ENCODE results near the gene CRIM1.

The CRIM1 gene

DNA sequence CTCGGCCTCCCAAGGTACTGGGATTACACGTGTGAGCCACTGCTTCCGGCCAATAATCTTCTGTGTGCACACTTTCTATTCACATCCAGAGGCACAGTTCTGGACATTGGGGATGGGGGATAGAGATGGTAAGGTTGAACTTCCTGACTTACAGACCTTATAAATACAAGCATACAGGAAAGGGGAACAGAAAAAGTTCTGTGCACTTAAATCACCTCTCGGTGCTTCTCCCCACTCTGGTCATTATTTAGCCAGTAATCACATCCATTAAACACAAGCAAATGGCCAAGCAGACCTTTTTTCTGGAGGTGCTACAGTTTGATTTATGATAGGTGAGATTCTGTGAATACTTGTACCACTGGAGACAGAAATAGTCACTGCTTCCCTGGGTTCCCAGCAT, 110.6 kb downstream of the CRIM1 start:
- H2BK12ac ChIP-seq (ENCODE audit: low read length in 2 of 2) = no peak overlapping the region
- no peak overlapping the region for H3K9ac ChIP-seq (ENCODE audit: low read length)

DNA sequence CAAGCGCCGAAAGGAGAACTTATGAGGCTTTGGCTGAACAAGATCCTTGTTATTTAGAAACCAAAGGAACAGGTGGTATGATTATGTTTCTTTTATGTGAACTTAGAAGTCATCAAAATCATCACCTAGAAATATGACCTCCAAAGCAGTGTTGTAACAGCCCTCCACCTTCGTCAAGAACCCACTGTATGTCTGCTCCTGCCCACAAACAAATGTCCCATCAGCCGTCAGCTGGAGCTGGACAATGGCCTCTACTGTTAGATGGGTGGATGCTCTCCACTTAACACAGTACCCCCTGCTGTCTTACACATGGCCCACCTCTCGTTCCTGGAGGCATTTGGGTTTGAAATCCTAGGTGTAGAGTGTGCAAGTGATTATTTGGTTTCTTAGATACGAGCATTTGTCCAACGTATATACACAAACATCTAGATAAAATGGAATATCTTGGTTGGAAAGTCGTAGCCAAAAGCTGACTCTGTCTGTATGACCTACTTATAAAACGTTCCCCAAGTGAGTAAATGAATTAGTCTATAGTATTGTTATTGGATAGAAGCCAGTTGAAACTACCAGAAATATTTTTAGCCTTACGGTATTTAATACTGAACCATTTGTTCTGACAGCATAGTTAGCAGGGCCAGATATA, 113.0 kb downstream of the CRIM1 start:
- Histone ChIP-seq H3K9me3 (ENCODE audit: control insufficient read depth, low read length) (peaks cover 33% of the 10 kb centered on the region), H3K36me3 (ENCODE audit: control insufficient read depth in 1 of 2, insufficient read depth in 2 of 2, low read depth in 1 of 2, low read length in 2 of 2) (peaks cover 11 to 84% of the 10 kb centered on the region in 2 experiments), H3K23ac (ENCODE audit: low read length in 2 of 2) (no peak overlapping the region), H2BK15ac (ENCODE audit: low read depth, poor library complexity, severe bottlenecking) (no peak overlapping the region), H3K4me3 (ENCODE audit: insufficient read depth in 1 of 2, low read depth in 1 of 2, low read length in 2 of 2) (no peak overlapping the region), H3K4ac (ENCODE audit: low read depth in 1 of 2, low read length in 2 of 2) (no peak overlapping the region), H3K27ac (ENCODE audit: low read length, poor library complexity, severe bottlenecking) (peak overlapping the region; percentile 60), H2BK12ac (ENCODE audit: low read length in 2 of 2) (no peak overlapping the region), H2AK5ac (ENCODE audit: low read length, severe bottlenecking) (peak overlapping the region; percentile 97), H3K18ac (ENCODE audit: low read depth in 1 of 2, low read length in 2 of 2) (no peak overlapping the region), H2AFZ (ENCODE audit: low read depth, low read length) (no peak overlapping the region), H4K8ac (ENCODE audit: low read length) (no peak overlapping the region), H3K14ac (ENCODE audit: low read length in 2 of 2) (no peak overlapping the region), H3K4me2 (ENCODE audit: low read length, poor library complexity, severe bottlenecking) (no peak overlapping the region), H3K27me3 (ENCODE audit: control insufficient read depth in 1 of 2, insufficient read depth in 1 of 2, low read length in 2 of 2) (no peaks in the 10 kb centered on the region), H2BK120ac (ENCODE audit: low read depth, low read length) (no peak overlapping the region), H3K4me1 (ENCODE audit: control insufficient read depth, insufficient read depth, low read depth, low read length) (peaks cover 9% of the 10 kb centered on the region), H2BK5ac (ENCODE audit: low read depth, low read length, poor library complexity, severe bottlenecking) (peak overlapping the region; percentile 87), H3K9ac (ENCODE audit: low read length) (no peak overlapping the region), H4K91ac (ENCODE audit: low read length) (no peak overlapping the region), H3K79me1 (replicated peaks; ENCODE audit: low read length, poor library complexity, severe bottlenecking) (peaks cover 20% of the 10 kb centered on the region)
- no peak for DNase-seq
- 95% methylated on average over 5 of the region's 10 CpGs for WGBS

More for the DNA sequence above, 110.6 kb downstream of the CRIM1 start:
- Histone ChIP-seq H3K79me1 (replicated peaks; ENCODE audit: low read length, poor library complexity, severe bottlenecking) (peaks cover 18% of the 10 kb centered on the region), H3K9me3 (ENCODE audit: control insufficient read depth, low read length) (peaks cover 9% of the 10 kb centered on the region), H2BK5ac (ENCODE audit: low read depth, low read length, poor library complexity, severe bottlenecking) (no peak overlapping the region), H4K91ac (ENCODE audit: low read length) (no peak overlapping the region), H3K4me3 (ENCODE audit: insufficient read depth in 1 of 2, low read depth in 1 of 2, low read length in 2 of 2) (no peak overlapping the region), H3K14ac (ENCODE audit: low read length in 2 of 2) (no peak overlapping the region), H3K23ac (ENCODE audit: low read length in 2 of 2) (no peak overlapping the region), H2AK5ac (ENCODE audit: low read length, severe bottlenecking) (no peak overlapping the region), H3K36me3 (ENCODE audit: control insufficient read depth in 1 of 2, insufficient read depth in 2 of 2, low read depth in 1 of 2, low read length in 2 of 2) (peaks cover 10 to 67% of the 10 kb centered on the region in 2 experiments), H2BK120ac (ENCODE audit: low read depth, low read length) (no peak overlapping the region), H3K4me2 (ENCODE audit: low read length, poor library complexity, severe bottlenecking) (no peak overlapping the region), H2AFZ (ENCODE audit: low read depth, low read length) (no peak overlapping the region), H4K8ac (ENCODE audit: low read length) (no peak overlapping the region), H3K27ac (ENCODE audit: low read length, poor library complexity, severe bottlenecking) (no peak overlapping the region), H3K4ac (ENCODE audit: low read depth in 1 of 2, low read length in 2 of 2) (peak overlapping the region in 1 of 2 experiments; percentile 46), H3K18ac (ENCODE audit: low read depth in 1 of 2, low read length in 2 of 2) (peak overlapping the region in 1 of 2 experiments; percentile 6), H3K4me1 (ENCODE audit: control insufficient read depth, insufficient read depth, low read depth, low read length) (peaks cover 14% of the 10 kb centered on the region), H2BK15ac (ENCODE audit: low read depth, poor library complexity, severe bottlenecking) (no peak overlapping the region), H3K27me3 (ENCODE audit: control insufficient read depth in 1 of 2, insufficient read depth in 1 of 2, low read length in 2 of 2) (no peaks in the 10 kb centered on the region)
- 97% methylated on average over 3 of the region's 4 CpGs for WGBS
- no peak for DNase-seq

DNA sequence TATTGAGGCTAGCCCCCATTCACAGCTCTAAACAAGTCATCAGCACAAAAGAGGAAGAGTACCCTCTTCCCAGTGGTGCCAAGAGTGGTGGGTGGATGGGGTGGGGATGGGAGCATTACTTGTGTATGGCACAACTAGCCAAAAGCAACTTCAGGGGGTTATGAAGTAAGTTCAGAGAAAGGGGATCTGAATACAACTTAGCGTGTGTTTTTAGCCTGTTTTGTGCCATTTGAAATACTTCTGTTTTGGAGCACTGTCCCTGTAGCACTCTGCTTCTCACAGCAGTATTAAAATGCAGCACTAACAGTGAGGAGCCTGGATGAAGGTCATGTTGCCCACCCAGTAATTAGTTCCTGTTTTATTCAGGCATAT, 113.5 kb downstream of the CRIM1 start:
- peak overlapping the region; percentile 77 for H3K27ac ChIP-seq (ENCODE audit: low read length, poor library complexity, severe bottlenecking)
- no peak overlapping the region for H4K8ac ChIP-seq (ENCODE audit: low read length)
- peaks cover 38% of the 10 kb centered on the region for H3K9me3 ChIP-seq (ENCODE audit: control insufficient read depth, low read length)
- no peak overlapping the region for H3K9ac ChIP-seq (ENCODE audit: low read length)
- H3K4me2 ChIP-seq (ENCODE audit: low read length, poor library complexity, severe bottlenecking) = no peak overlapping the region
- no peak overlapping the region for H3K14ac ChIP-seq (ENCODE audit: low read length in 2 of 2)
- H2AFZ ChIP-seq (ENCODE audit: low read depth, low read length) = no peak overlapping the region
- no peak overlapping the region for H4K91ac ChIP-seq (ENCODE audit: low read length)
- 89% methylated on average over 1 of the region's 1 CpG for WGBS
- H2BK12ac ChIP-seq (ENCODE audit: low read length in 2 of 2) = no peak overlapping the region
- no peak overlapping the region for H3K4me3 ChIP-seq (ENCODE audit: insufficient read depth in 1 of 2, low read depth in 1 of 2, low read length in 2 of 2)
- H3K4ac ChIP-seq (ENCODE audit: low read depth in 1 of 2, low read length in 2 of 2) = no peak overlapping the region
- H3K36me3 ChIP-seq (ENCODE audit: control insufficient read depth in 1 of 2, insufficient read depth in 2 of 2, low read depth in 1 of 2, low read length in 2 of 2) = peaks cover 10 to 80% of the 10 kb centered on the region in 2 experiments
- no peak overlapping the region for H2BK15ac ChIP-seq (ENCODE audit: low read depth, poor library complexity, severe bottlenecking)
- H2BK120ac ChIP-seq (ENCODE audit: low read depth, low read length) = no peak overlapping the region
- H3K18ac ChIP-seq (ENCODE audit: low read depth in 1 of 2, low read length in 2 of 2) = no peak overlapping the region
- peaks cover 8% of the 10 kb centered on the region for H3K4me1 ChIP-seq (ENCODE audit: control insufficient read depth, insufficient read depth, low read depth, low read length)
- no peak overlapping the region for H3K23ac ChIP-seq (ENCODE audit: low read length in 2 of 2)
- H3K27me3 ChIP-seq (ENCODE audit: control insufficient read depth in 1 of 2, insufficient read depth in 1 of 2, low read length in 2 of 2) = no peaks in the 10 kb centered on the region
- DNase-seq = no peak
- peaks cover 19% of the 10 kb centered on the region for H3K79me1 ChIP-seq (replicated peaks; ENCODE audit: low read length, poor library complexity, severe bottlenecking)
- H2AK5ac ChIP-seq (ENCODE audit: low read length, severe bottlenecking) = peak overlapping the region; percentile 85
- no peak overlapping the region for H2BK5ac ChIP-seq (ENCODE audit: low read depth, low read length, poor library complexity, severe bottlenecking)

DNA sequence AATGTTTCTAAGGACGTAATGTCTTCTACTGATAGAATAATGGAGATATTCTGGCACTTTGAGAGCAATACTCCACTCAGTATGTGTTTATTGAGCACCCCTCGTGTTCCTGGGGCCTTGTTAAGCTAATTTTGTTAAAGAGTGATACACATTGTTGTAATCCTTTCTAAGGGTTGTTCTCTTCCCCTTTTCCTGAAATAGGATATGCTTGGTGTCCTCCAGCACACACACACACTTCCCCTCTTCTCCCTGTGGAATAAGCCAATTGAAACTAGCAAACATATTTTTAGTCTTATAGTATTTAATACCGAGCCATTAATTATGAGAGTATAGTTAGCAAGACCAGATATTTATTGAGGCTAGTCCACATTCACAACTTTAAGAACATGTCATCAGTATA, 114.1 kb downstream of the CRIM1 start:
- no peak overlapping the region for H3K4ac ChIP-seq (ENCODE audit: low read depth in 1 of 2, low read length in 2 of 2)
- H3K9me3 ChIP-seq (ENCODE audit: control insufficient read depth, low read length) = peaks cover 44% of the 10 kb centered on the region
- H3K27me3 ChIP-seq (ENCODE audit: control insufficient read depth in 1 of 2, insufficient read depth in 1 of 2, low read length in 2 of 2) = no peaks in the 10 kb centered on the region
- no peak overlapping the region for H2BK15ac ChIP-seq (ENCODE audit: low read depth, poor library complexity, severe bottlenecking)
- H3K4me3 ChIP-seq (ENCODE audit: insufficient read depth in 1 of 2, low read depth in 1 of 2, low read length in 2 of 2) = no peak overlapping the region
- H2BK120ac ChIP-seq (ENCODE audit: low read depth, low read length) = no peak overlapping the region
- peak overlapping the region; percentile 2 for H3K27ac ChIP-seq (ENCODE audit: low read length, poor library complexity, severe bottlenecking)
- H2BK12ac ChIP-seq (ENCODE audit: low read length in 2 of 2) = no peak overlapping the region
- no peak overlapping the region for H3K4me2 ChIP-seq (ENCODE audit: low read length, poor library complexity, severe bottlenecking)
- no peak overlapping the region for H3K14ac ChIP-seq (ENCODE audit: low read length in 2 of 2)
- no peak overlapping the region for H4K91ac ChIP-seq (ENCODE audit: low read length)
- DNase-seq = no peak
- H2AK5ac ChIP-seq (ENCODE audit: low read length, severe bottlenecking) = no peak overlapping the region
- peaks cover 16% of the 10 kb centered on the region for H3K79me1 ChIP-seq (replicated peaks; ENCODE audit: low read length, poor library complexity, severe bottlenecking)
- H3K36me3 ChIP-seq (ENCODE audit: control insufficient read depth in 1 of 2, insufficient read depth in 2 of 2, low read depth in 1 of 2, low read length in 2 of 2) = peaks cover 13 to 78% of the 10 kb centered on the region in 2 experiments
- 88% methylated on average over 1 of the region's 3 CpGs for WGBS
- H2BK5ac ChIP-seq (ENCODE audit: low read depth, low read length, poor library complexity, severe bottlenecking) = no peak overlapping the region
- H4K8ac ChIP-seq (ENCODE audit: low read length) = no peak overlapping the region
- no peak overlapping the region for H3K23ac ChIP-seq (ENCODE audit: low read length in 2 of 2)
- no peak overlapping the region for H2AFZ ChIP-seq (ENCODE audit: low read depth, low read length)
- no peak overlapping the region for H3K18ac ChIP-seq (ENCODE audit: low read depth in 1 of 2, low read length in 2 of 2)
- H3K4me1 ChIP-seq (ENCODE audit: control insufficient read depth, insufficient read depth, low read depth, low read length) = peaks cover 4% of the 10 kb centered on the region
- no peak overlapping the region for H3K9ac ChIP-seq (ENCODE audit: low read length)

Measured in mesenchymal stem cell (in vitro differentiated cells and primary cell).